Left cardiac atrium (tissue), 4 donors: Measurements from ENCODE around the gene LRRC4C. TPM values are rescaled to one million over a fixed set of nuclear protein-coding genes. Genes with fewer than 3 reads are reported as not detected.
"Not testable (repeated sequence)": the region's sequence is repeated elsewhere in the genome, so short reads cannot be mapped to it uniquely, and the experiment has no call there.

Experiments
- ATAC-seq, 2 donors: fragments of 200-7000 bp; cut with Tn5 transposase; one replicate each; pipeline ENCODE4 v1.9.1; 2020; ENCODE audit warnings: mild to moderate bottlenecking in 2 of 2, moderate library complexity in 2 of 2
- DNase-seq: peaks from one replicate; pipeline ENCODE4 v3.0.0-alpha.2; 2020
- intact Hi-C, 2 donors: fragments of 100-400 bp; cut with DNase I; formaldehyde crosslinking; loops; one replicate each; pipeline versions ENCODE4 v1.14.1 to v1.15.1; 2022 to 2023
- total RNA-seq, 2 donors: library from RNA; stranded (reverse); fragmentation: NEBNext Ultra II Directional; extraction: Animal tissue kit (Norgen Biotek cat#: 25700); gene quantifications; one replicate each; pipeline ENCODE4 v1.2.1, GENCODE V29; 2021
- donor health status: DM: no; HTN: yes; CAD: no.
- donor health status: DM: no; HTN: yes; CAD: no; lungs with severe emphysema.
- donor health status: DM: yes; HTN: yes; CAD: no.
- donor health status: Dilated cardiomyopathy.

The LRRC4C gene
- total RNA-seq, 2 donors from 2014 or later, result 1.3 to 1.6 TPM

DNA sequence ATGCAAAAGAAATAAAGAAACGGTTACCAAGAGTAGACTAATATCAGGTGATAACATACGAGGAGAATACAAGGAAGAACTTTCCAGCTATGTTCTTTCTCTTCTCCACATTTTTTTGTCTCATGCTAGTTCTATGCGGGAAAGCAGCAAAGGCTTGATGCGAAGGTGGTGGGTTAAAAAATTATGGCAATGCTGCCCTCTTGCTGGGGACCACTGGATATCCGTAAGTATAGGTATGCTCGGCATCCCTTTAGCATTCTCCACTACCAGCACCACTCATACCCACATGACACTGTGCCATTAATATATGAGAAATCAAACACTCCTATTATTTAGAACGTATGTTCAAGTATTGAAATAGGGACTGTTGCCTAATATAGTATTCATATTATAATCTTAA is 776.4 kb downstream of the LRRC4C start:
- ATAC-seq (no peak), DNase-seq (no peak)
- intact Hi-C loops, result no loop called here

- intact Hi-C loops, result no loop called here
- ATAC-seq, result no peak
- no peak for DNase-seq
These were observed 780.2 kb downstream of the LRRC4C start for GRCh38 chr11:40679276-40679675.

DNA sequence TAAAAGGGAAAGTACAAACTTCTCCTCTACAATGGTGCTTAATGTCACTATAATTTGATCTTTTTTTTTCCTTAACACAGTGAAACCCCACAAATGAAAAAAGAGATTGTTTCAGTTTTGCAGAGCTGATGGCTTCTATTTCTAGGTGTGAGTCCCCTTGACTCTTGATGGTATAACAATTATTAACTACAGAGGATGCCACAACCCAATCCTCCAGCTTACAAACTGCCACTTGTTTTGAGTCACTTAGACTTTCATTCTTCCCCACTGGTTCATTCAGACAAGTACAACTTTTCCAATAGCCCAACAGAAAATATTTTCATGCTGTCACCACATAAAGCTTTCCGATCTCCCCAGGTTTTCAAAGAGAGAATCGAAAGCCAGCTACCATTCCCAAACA is 812.2 kb downstream of the LRRC4C start:
- intact Hi-C loops, result no loop called here
- DNase-seq (no peak), ATAC-seq (no peak)

GRCh38 chr11:40642284-40642683 is 817.2 kb downstream of the LRRC4C start:
- intact Hi-C loops, result no loop called here
- DNase-seq (no peak), ATAC-seq (no peak)

- no peak for DNase-seq
- intact Hi-C loops, result no loop called here
- ATAC-seq, result no peak
These were observed 839.8 kb downstream of the LRRC4C start for GRCh38 chr11:40619654-40620053.

DNA sequence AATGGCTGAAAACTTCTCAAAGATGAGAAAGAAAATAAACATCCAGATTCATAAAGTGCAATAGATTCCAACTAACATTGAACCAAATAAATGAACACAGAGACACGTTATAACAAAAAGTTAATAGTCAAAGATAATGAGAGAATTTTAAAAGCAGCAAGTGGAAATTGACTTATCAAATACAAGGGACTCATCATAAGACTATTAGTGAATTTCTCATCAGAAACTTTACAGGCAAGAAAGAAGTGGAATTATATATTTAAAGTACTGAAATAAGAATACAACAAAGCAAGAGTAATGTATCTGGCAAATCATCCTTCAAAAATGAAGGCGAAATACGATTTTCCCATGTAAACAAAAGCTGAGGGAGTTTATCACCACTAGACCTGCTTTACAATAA is 852.7 kb downstream of the LRRC4C start:
- intact Hi-C loops, result no loop called here
- ATAC-seq, result no peak

DNA sequence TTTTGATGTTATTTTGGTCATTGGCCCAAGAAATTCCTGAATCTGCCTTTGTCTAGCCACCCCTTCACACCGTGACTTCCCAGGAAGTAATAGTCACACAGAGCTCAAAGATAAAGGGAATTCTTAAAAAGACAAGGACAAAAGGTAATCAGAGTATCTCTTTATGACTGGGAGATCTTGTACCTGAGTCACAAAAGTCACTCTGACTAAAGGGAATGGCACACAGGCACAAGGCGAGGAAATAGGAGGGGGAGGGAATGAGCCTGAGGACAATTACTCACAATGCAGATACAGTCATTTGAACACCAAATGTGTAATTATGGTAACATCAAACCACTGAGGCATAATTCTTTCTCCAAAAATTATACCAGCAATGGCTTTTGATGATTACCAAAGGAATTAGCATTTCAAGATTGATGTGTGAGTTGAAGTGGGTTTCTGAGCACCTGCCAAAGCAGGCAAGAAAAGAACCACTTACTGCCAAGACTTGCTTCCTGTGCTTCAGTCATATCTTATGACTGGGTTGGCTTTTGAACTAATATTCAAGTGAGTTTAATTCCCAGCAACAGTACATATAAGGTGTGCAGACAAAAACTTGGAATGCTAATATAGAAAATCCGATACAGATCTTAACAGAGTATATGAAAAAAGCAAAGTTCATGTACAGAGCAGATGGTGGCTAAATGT is 856.4 kb downstream of the LRRC4C start:
- no peak for ATAC-seq
- intact Hi-C loops, result no loop called here
- DNase-seq, result no peak

More for the DNA sequence above, 852.7 kb downstream of the LRRC4C start:
- no peak for DNase-seq

DNA sequence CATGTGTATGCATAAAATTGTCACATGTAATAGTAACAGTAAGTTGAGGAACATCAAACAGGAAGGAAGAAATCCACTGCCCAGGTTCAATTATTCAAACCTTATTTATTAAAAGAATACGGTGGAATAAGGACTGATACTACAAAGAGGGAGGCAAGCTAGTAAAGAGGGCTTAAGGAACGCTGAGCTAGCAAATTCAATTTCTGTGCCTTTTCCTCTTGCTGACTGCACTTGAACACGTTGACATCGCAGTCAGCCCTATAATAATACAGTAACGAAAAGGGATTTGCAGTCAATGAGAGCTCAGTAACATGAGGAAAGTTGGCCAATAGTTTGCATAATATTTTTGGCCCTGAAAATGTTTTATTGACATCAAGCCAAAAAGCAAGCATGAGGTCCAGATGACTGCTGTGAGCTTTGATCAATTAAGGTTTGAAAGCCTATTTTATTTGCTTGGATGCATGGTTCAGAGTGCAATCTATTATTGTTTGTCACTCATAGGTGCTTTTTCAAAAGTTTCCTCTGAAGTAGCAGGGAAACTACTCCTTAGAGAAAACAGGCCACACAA is 861.8 kb downstream of the LRRC4C start:
- ATAC-seq (no peak), DNase-seq (no peak)
- intact Hi-C loops, result no loop called here

GRCh38 chr11:40573254-40573891 is 886.1 kb downstream of the LRRC4C start:
- DNase-seq (no peak), ATAC-seq (no peak)
- intact Hi-C loops, result no loop called here

DNA sequence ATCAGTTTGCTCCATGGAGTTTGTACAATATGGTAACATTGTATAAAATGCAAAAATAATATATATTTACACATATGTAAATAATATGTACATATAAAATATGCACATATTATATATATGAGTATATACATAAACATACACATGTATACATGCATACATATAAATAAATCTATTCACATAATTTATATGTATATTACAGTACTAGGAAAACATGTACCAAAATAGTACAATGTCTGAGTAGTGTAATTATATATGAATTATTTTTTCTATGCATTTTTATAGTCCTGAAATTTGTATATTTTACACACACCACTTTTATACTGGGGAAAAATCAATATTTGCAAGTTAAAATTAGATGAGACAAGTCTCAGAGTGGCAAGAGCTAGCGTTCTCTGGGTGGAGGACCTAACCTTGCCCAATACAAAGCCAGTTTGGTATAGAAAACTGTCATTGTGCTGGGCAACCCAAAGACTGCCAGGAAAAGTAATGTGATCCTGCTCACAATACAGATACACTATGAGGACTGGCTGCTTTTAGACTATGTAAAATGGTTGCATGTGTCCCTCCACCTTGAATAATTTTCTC is 889.4 kb downstream of the LRRC4C start:
- DNase-seq, result no peak
- no peak for ATAC-seq
- intact Hi-C loops, result no loop called here

- DNase-seq, result no peak
- no peak for ATAC-seq
- intact Hi-C loops, result no loop called here
These were observed 892.1 kb downstream of the LRRC4C start for GRCh38 chr11:40567392-40567791.

GRCh38 chr11:40544162-40544561 is 915.3 kb downstream of the LRRC4C start:
- intact Hi-C loops, result no loop called here
- DNase-seq (no peak), ATAC-seq (no peak)

- intact Hi-C loops, result no loop called here
- ATAC-seq, result no peak
These were observed 916.6 kb downstream of the LRRC4C start for GRCh38 chr11:40542821-40543220.

DNA sequence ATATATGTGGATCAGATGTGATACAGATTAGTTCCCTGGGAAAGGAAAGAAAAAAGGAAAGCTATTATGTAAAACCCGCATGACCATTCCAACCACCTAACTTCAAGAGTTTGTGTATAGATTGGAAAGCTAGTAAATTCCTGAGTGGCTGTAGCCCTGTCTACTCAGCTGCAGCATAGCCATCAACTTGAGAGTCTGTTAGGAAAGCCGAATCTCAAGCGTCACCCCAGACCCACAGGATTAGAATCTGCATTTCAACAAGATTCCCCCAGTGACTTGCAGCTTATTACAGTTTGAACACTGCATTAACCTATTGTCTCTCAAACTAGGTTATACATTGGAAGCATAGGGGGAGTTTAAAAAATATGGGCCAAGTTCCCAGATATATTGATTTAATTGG is 921.7 kb downstream of the LRRC4C start:
- intact Hi-C loops, result no loop called here
- ATAC-seq (no peak), DNase-seq (no peak)

More at GRCh38 chr11:40542821-40543220, 916.6 kb downstream of the LRRC4C start:
- no peak for DNase-seq

DNA sequence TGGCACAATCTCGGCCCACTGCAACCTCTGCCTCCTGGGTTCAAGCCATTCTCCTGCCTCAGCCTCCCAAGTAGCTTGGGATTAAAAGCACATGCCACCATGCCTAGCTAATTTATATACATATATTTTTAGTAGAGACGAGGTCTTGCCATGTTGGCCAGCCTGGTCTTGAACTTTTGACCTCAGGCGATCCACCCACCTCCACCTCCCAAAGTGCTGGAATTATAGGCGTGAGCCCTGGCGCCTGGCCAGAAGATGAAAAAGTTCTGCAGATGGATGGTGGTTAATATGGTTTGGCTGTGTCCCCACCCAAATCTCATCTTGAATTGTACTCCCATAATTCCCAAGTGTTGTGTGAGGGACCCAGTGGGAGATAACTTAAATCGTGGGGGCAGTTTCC is 937.4 kb downstream of the LRRC4C start:
- peak; percentile 17 for DNase-seq
- intact Hi-C loops, ATAC-seq: not testable (repeated sequence)

GRCh38 chr11:40517122-40517521 is 942.3 kb downstream of the LRRC4C start:
- no peak for DNase-seq
- ATAC-seq, result no peak
- intact Hi-C loops, result no loop called here

- ATAC-seq (peak in 1 of 2 donors; percentile 39), DNase-seq (no peak)
- intact Hi-C loops, result no loop called here
These were observed 945.3 kb downstream of the LRRC4C start for GRCh38 chr11:40514124-40514523.

- ATAC-seq (no peak), DNase-seq (no peak)
- intact Hi-C loops, result no loop called here
These were observed 946.2 kb downstream of the LRRC4C start for GRCh38 chr11:40513281-40513680.

- ATAC-seq (no peak), DNase-seq (no peak)
- intact Hi-C loops, result no loop called here
These were observed 951.1 kb downstream of the LRRC4C start for GRCh38 chr11:40508303-40508702.

DNA sequence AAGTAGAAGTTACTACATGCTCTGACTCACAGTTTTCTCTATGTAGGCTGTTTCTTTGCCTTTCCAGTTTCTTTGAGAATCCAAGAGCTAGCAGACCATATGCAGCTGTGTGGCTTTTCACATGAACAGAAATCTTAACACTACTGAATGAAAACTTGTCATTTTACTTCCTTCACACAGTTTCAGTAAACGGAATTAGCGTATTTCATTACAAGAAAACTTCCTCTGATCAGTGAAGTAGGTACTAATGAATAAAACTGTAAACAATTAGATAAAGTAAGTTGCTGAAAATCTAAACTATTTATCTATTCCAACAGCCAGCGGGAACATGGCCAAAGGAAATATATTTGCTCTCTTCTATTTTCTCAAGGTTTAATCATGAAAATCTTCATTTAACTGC is 953.2 kb downstream of the LRRC4C start:
- ATAC-seq (no peak), DNase-seq (no peak)
- intact Hi-C loops, result no loop called here
